T47D (cell line): ENCODE data around the gene CYP2R1.

Source experiments
- DNase-seq, 2 experiments: peaks; one replicate each; pipeline versions ENCODE4 v3.0.0 to v3.0.0-alpha.2; 2011 to 2012; ENCODE audit warnings: low read depth in 1 of 2, low spot score in 1 of 2
- JUND ChIP-seq: IDR thresholded peaks from 2 replicates; pipeline ENCODE4 v1.6.1; 2012; ENCODE audit warnings: low read depth
- in situ Hi-C: cut with HindIII; loops from 2 replicates; pipeline ENCODE4 v1.10.0; 2016; ENCODE audit warnings: low sequenced_read_pairs, low pct_unique_long_range_greater_than_20kb

The CYP2R1 gene

GRCh38 chr11:14892036-14892556 lies at the start of gene CYP2R1:
CYP2R1 (minus strand) TSS chr11:14892231; CDS start chr11:14892205, 26 bp downstream.
- in situ Hi-C loops = no loop called here
- peak; percentile 91 to 99 for DNase-seq
- TF ChIP-seq JUND = no peak

- in situ Hi-C loops = no loop called here
- no peak for DNase-seq
- no peak for TF ChIP-seq JUND
Observed at GRCh38 chr11:14938936-14939335, 46.9 kb upstream of the CYP2R1 start.

- in situ Hi-C loops = no loop called here
- TF ChIP-seq JUND = no peak
- DNase-seq = no peak
Observed at GRCh38 chr11:14934641-14935351, 42.8 kb upstream of the CYP2R1 start.

DNA sequence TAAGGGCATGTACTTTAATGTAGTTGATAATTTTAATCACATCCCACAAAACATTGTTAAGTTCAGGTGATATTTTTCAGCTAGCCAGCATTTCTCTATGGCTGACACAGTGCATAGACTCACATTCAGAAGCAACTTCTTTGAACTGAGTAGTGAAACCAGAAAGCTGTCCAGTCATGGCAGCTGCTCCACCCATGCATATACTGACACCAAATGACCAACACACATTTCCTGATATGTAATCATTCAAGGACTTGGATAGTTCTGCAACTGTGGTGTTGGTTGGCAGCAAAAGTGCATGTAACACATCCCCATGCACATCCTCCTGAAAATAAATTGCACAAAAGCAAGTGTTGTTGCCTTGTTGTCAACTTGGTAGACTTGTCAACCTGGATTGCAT lies 40.4 kb upstream of the CYP2R1 start:
- in situ Hi-C loops = no loop called here
- no peak for TF ChIP-seq JUND
- DNase-seq = no peak

- in situ Hi-C loops = no loop called here
Observed at GRCh38 chr11:14930369-14930768, 38.3 kb upstream of the CYP2R1 start.

DNA sequence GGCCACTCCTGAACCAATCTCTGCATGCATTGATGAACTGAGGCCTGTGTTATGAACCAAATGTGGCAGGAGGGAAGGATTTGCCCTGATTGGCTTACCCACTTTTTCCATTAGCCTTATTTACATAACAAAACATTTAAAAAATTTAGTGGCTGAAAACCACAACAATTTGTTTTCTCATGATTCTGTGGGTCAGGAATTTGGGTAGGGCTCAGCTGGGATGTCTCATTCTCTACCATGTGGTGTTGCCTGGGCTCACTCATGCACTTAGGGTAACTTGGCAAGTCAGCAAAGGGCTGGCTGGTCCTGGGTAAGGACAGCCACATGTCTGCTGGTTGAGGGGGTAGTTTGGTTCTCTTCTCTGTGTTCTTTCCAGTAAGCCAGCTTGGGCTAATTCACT lies 35.1 kb upstream of the CYP2R1 start:
- no peak for DNase-seq
- TF ChIP-seq JUND = no peak
- in situ Hi-C loops = no loop called here

More at GRCh38 chr11:14930369-14930768, 38.3 kb upstream of the CYP2R1 start:
- no peak for DNase-seq
- TF ChIP-seq JUND = no peak

GRCh38 chr11:14924318-14924717 lies 32.3 kb upstream of the CYP2R1 start:
- in situ Hi-C loops = no loop called here
- no peak for DNase-seq
- TF ChIP-seq JUND = no peak

GRCh38 chr11:14916403-14916802 lies 24.4 kb upstream of the CYP2R1 start:
- DNase-seq = no peak
- TF ChIP-seq JUND = no peak
- in situ Hi-C loops = no loop called here

- DNase-seq = no peak
- no peak for TF ChIP-seq JUND
- in situ Hi-C loops = no loop called here
Observed at GRCh38 chr11:14914536-14914935, 22.5 kb upstream of the CYP2R1 start.

- no peak for TF ChIP-seq JUND
- in situ Hi-C loops = no loop called here
- peak in 1 of 2 experiments; percentile 68 for DNase-seq
Observed at GRCh38 chr11:14908214-14908880, 16.3 kb upstream of the CYP2R1 start.

DNA sequence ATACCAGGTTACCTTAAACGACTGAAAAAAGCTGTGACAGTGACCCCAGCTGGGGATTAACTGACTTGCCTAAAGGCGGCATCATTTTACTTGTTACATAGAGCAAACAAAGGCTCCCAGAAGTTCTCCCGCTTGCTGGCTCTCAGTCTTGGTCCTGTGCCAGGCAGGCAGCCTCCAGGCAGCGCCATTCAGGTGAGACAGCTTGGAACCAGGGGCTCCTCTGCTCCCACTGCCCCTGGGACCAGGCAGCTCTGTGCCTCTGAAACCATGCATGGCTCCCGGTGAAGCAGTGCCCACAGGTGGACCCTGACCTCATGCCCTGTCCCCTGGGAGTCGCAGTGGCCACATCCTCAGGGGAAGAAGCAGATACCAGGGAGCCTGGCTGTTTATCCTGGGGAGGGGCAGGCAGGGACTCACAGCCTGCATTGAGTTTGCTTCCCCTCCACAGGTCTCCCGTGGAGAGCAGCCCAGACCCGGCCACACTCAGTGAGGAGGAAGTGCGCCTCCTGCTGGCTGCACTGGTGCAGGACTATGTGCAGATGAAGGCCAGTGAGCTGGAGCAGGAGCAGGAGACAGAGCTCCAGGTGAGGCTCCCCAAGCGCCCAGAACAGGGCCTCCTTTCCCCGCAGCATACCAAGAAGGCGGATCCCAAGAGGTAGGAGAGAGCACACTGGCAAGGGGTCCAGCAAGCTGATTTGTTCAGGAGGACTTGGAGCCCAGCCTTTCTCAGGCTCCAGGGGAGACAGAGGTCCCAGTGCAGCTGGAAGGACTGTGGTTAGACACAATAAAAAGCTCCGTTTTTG lies 15.6 kb upstream of the CYP2R1 start:
- no peak for TF ChIP-seq JUND
- peak; percentile 30 to 71 for DNase-seq
- in situ Hi-C loops = no loop called here

DNA sequence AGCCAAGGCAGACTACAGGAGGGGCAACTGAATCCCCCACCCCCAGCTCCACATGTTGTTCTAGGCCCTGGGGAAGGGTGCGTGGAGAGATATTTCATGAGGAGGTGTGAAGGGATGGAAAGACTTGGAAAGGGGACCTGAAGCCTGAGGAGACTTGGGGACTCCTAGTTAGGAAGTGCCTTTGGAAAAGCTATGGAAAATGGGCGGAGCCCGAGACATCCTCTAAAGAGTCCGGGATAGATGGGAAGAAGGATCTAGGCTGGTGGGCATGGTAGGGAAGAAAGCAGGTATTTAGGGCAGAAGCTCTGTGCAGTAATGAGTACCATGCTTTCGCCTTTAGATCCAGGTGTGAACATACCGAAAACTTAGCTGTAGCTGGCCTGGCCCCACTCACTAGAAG lies 15.0 kb upstream of the CYP2R1 start:
- no peak for TF ChIP-seq JUND
- in situ Hi-C loops = no loop called here
- no peak for DNase-seq
